Spleen (tissue), 11 donors: Measurements from ENCODE around the gene AJAP1. TPM values are rescaled to one million over a fixed set of nuclear protein-coding genes. Genes with fewer than 3 reads are reported as not detected.

Experiments
- DNase-seq: peaks from one replicate; pipeline ENCODE4 v3.0.0-alpha.2; 2020
- H3K27ac ChIP-seq, 8 donors: fragments of 200-600 bp; sonication (generic) in 7 of 8; 1 replicate in 4 of 8; 2 replicates in 4 of 8; pipeline versions ENCODE4 v1.5.0 to v1.8.0; 2016 to 2021; ENCODE audit warnings: inconsistent platforms in 4 of 8, mild to moderate bottlenecking in 4 of 8, moderate library complexity in 1 of 8
- H3K27me3 ChIP-seq, 7 donors: fragments of 200-600 bp; sonication (generic) in 6 of 7; replicated peaks in 1 of 7; 1 replicate in 4 of 7; 2 replicates in 3 of 7; pipeline versions ENCODE4 v1.5.0 to v1.8.0; 2016 to 2021; ENCODE audit warnings: inconsistent platforms in 3 of 7, mild to moderate bottlenecking in 1 of 7
- H3K36me3 ChIP-seq, 6 donors: fragments of 200-600 bp; sonication (generic) in 5 of 6; 1 replicate in 4 of 6; 2 replicates in 2 of 6; pipeline versions ENCODE4 v1.5.0 to v1.8.0; 2016 to 2021; ENCODE audit warnings: inconsistent platforms in 2 of 6
- H3K4me1 ChIP-seq, 6 donors: fragments of 200-600 bp; sonication (generic) in 5 of 6; 1 replicate in 3 of 6; 2 replicates in 3 of 6; pipeline versions ENCODE4 v1.5.0 to v1.8.0; 2016 to 2021; ENCODE audit warnings: inconsistent platforms in 3 of 6
- H3K4me3 ChIP-seq, 8 donors: fragments of 200-600 bp; sonication (generic) in 7 of 8; 1 replicate in 4 of 8; 2 replicates in 4 of 8; pipeline versions ENCODE4 v1.5.0 to v1.8.0; 2016 to 2021; ENCODE audit warnings: inconsistent platforms in 4 of 8, mild to moderate bottlenecking in 4 of 8, moderate library complexity in 2 of 8
- H3K9me3 ChIP-seq, 8 donors: fragments of 200-600 bp; sonication (generic) in 7 of 8; 1 replicate in 4 of 8; 2 replicates in 4 of 8; pipeline versions ENCODE4 v1.5.0 to v1.8.0; 2016 to 2021; ENCODE audit warnings: inconsistent platforms in 4 of 8
- CTCF ChIP-seq, 11 experiments: fragments of 200-600 bp in 7 of 11; fragments of 450-650 bp in 4 of 11; sonication (generic) in 4 of 11; IDR thresholded peaks in 8 of 11; conservative IDR thresholded peaks in 3 of 11; 1 replicate in 7 of 11; 2 replicates in 4 of 11; pipeline versions ENCODE4 v1.4.0 to v1.8.0; 2016 to 2021; ENCODE audit warnings: antibody characterized with exemption in 11 of 11, inconsistent platforms in 4 of 11, mild to moderate bottlenecking in 1 of 11
- POLR2A ChIP-seq, 3 donors: fragments of 450-650 bp; IDR thresholded peaks; one replicate each; pipeline ENCODE4 v1.5.1; 2017; ENCODE audit warnings: antibody characterized with exemption in 3 of 3, mild to moderate bottlenecking in 1 of 3
- POLR2AphosphoS5 ChIP-seq, 3 donors: sonication (generic); formaldehyde crosslinking; IDR thresholded peaks; one replicate each; pipeline ENCODE4 v1.5.1; 2017; ENCODE audit warnings: antibody characterized with exemption in 3 of 3
- WGBS, 5 donors: extraction: QIAGEN DNeasy Blood & Tissue Kit in 3 of 5; methylation state at CpG; one replicate each; pipeline versions ENCODE4 v1.1.5 to v1.1.7; 2013 to 2018; 5-methylcytosine and 5-hydroxymethylcytosine counted together
- intact Hi-C: fragments of 100-400 bp; cut with DNase I; formaldehyde crosslinking; loops from one replicate; pipeline ENCODE4 v1.15.0; 2023; ENCODE audit warnings: low total_unique reads
- polyA plus RNA-seq, 3 donors: library from polyadenylated mRNA; stranded (reverse); fragments of 200-250 nt; gene quantifications; one replicate each; pipeline ENCODE4 v1.2.1, GENCODE V29; 2013
- total RNA-seq, 7 donors: library from RNA; depleted of rRNA in 3 of 7; stranded (reverse); fragments of >200 nt in 3 of 7; fragmentation: NEBNext Ultra II Directional in 4 of 7; extraction: Animal tissue kit (Norgen Biotek cat#: 25700) in 4 of 7; gene quantifications; one replicate each; pipeline versions ENCODE4 v1.1.0 to v1.2.1, GENCODE V29; 2016 to 2021
- donor health status: healthy with polysubstance abuse.
- donor health status: DM: no; HTN: no; CAD: no; lungs with moderate emphysema.
- donor health status: DM: no; HTN: no; CAD: no.
- donor health status: Bipolar disorder and iron deficiency.
- donor health status: healthy.
- donor health status: DM: no; HTN: no; CAD: no.
- donor health status: DM: yes; HTN: yes; CAD: no.

Gene AJAP1
- total and polyA plus RNA-seq, 10 donors: 0.04 to 13.3 (median 2.4) TPM

- no peak overlapping the region for H3K4me3 ChIP-seq
- peaks cover 0 to 23% (median 7%) of the 10 kb centered on the region in 6 donors for H3K4me1 ChIP-seq
- no peaks in the 10 kb centered on the region for H3K36me3 ChIP-seq
- no peak for DNase-seq
- H3K9me3 ChIP-seq: peaks cover 0 to 14% (median 0%) of the 10 kb centered on the region in 8 donors
- H3K27me3 ChIP-seq: peaks cover 0 to 33% (median 0%) of the 10 kb centered on the region in 7 donors
- no peak overlapping the region for H3K27ac ChIP-seq
- TF ChIP-seq POLR2AphosphoS5 (IDR thresholded peaks at IDR 0.05) (no peak), POLR2A (IDR thresholded peaks at IDR 0.05) (no peak), CTCF (IDR thresholded peaks at IDR 0.05 in 8 of 11, conservative IDR thresholded peaks at IDR 0.05 in 3 of 11) (no peak)
- 78 to 89% (median 82%) methylated on average over 27 of the region's 27 CpGs for WGBS, 5 donors
- intact Hi-C loops: no loop called here
These were observed 79.2 kb downstream of the AJAP1 start for GRCh38 chr1:4733446-4734177.

GRCh38 chr1:4734219-4734618 lies 79.8 kb downstream of the AJAP1 start:
- TF ChIP-seq CTCF (IDR thresholded peaks at IDR 0.05 in 8 of 11, conservative IDR thresholded peaks at IDR 0.05 in 3 of 11) (no peak), POLR2AphosphoS5 (IDR thresholded peaks at IDR 0.05) (no peak), POLR2A (IDR thresholded peaks at IDR 0.05) (no peak)
- peaks cover 0 to 23% (median 7%) of the 10 kb centered on the region in 6 donors for H3K4me1 ChIP-seq
- H3K27me3 ChIP-seq: peaks cover 0 to 39% (median 0%) of the 10 kb centered on the region in 7 donors
- H3K4me3 ChIP-seq: no peak overlapping the region
- DNase-seq: no peak
- WGBS, 5 donors: 81 to 89% (median 83%) methylated on average over 6 of the region's 6 CpGs
- peaks cover 0 to 19% (median 0%) of the 10 kb centered on the region in 8 donors for H3K9me3 ChIP-seq
- intact Hi-C loops: no loop called here
- H3K36me3 ChIP-seq: no peaks in the 10 kb centered on the region
- no peak overlapping the region for H3K27ac ChIP-seq

GRCh38 chr1:4734791-4735190 lies 80.4 kb downstream of the AJAP1 start:
- intact Hi-C loops: no loop called here
- no peaks in the 10 kb centered on the region for H3K36me3 ChIP-seq
- H3K4me3 ChIP-seq: no peak overlapping the region
- peaks cover 0 to 23% (median 7%) of the 10 kb centered on the region in 6 donors for H3K4me1 ChIP-seq
- peaks cover 0 to 19% (median 0%) of the 10 kb centered on the region in 8 donors for H3K9me3 ChIP-seq
- TF ChIP-seq CTCF (IDR thresholded peaks at IDR 0.05 in 8 of 11, conservative IDR thresholded peaks at IDR 0.05 in 3 of 11) (no peak), POLR2AphosphoS5 (IDR thresholded peaks at IDR 0.05) (no peak), POLR2A (IDR thresholded peaks at IDR 0.05) (no peak)
- H3K27me3 ChIP-seq: peaks cover 0 to 40% (median 0%) of the 10 kb centered on the region in 7 donors
- DNase-seq: no peak
- 84 to 89% (median 87%) methylated on average over 22 of the region's 22 CpGs for WGBS, 5 donors
- H3K27ac ChIP-seq: no peak overlapping the region

DNA sequence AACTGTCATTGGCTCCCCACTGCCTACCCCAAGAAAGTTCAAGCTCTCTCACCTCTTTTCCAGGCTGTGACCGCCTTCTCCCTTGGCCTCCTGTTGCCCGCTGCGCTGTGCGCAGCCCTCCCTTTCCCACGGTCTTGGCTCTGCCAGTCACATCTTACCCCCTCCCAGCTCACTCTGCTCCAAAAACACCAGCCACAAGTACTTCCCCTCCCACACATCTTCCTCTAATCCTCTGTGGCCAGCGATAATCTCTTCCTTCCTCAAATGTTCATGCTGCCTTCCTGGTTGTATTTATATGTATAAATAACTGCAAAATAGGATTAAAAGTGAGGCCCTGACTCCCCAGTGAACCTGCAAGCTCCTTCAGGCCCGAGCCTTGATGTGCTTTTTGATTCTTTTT lies 81.8 kb downstream of the AJAP1 start:
- 4 to 21% (median 10%) methylated on average over 7 of the region's 7 CpGs for WGBS, 5 donors
- H3K27ac ChIP-seq: peak overlapping the region in 3 of 8 donors; percentile 20 to 28 (median 26)
- H3K36me3 ChIP-seq: no peaks in the 10 kb centered on the region
- TF ChIP-seq POLR2AphosphoS5 (IDR thresholded peaks at IDR 0.05): no peak
- H3K9me3 ChIP-seq: peaks cover 0 to 19% (median 0%) of the 10 kb centered on the region in 8 donors
- no peak for DNase-seq
- peaks cover 0 to 23% (median 7%) of the 10 kb centered on the region in 6 donors for H3K4me1 ChIP-seq
- intact Hi-C loops: no loop called here
- H3K4me3 ChIP-seq: peak overlapping the region in 1 of 8 donors; percentile 14
- peaks cover 0 to 40% (median 0%) of the 10 kb centered on the region in 7 donors for H3K27me3 ChIP-seq
